ENCODE results near the gene SND1. TPM values are rescaled to one million over a fixed set of nuclear protein-coding genes. Genes with fewer than 3 reads are reported as not detected.

Gene SND1
- total RNA-seq, 4 donors from 2014 or later = 84.2 to 98.8 (median 93.4) TPM

DNA sequence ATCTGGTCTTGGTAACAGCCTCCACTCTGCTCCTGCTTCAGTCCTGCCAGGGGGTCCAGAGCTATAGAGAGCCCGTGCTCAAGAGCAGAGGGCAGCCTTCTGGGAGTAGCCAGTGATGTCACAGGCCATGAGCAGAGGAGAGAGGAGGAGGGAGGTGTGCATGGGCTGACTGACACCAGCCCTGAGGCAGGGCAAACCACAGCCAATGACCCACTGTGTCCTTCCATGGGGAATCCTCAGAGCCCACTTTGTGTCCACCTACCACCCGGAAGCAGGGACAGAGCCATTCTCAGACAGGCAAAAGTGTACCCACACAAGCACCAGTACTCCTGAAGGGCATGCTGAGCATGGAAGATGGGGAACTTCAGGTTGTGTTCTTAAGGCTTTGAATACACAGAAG, 34.0 kb upstream of the SND1 start, which contains the start of gene PAX4:
PAX4 (minus strand) TSS at position 101 of the 400 bp plus-strand sequence. CDS start 2,214 bp downstream, outside the sequence.
- TF ChIP-seq POLR2A (IDR thresholded peaks at IDR 0.05) = no peak
- no peak for TF ChIP-seq CTCF (IDR thresholded peaks at IDR 0.05)
- 17 to 86% methylated on average over 1 of the region's 2 CpGs for WGBS, 2 donors
- Histone ChIP-seq H3K4me1 (no peaks in the 10 kb centered on the region), H3K36me3 (no peaks in the 10 kb centered on the region), H3K9me3 (no peaks in the 10 kb centered on the region), H3K4me3 (no peak within 1 kb of the TSS), H3K27me3 (peaks cover 0 to 93% (median 0%) of the 10 kb centered on the region in 4 donors), H3K27ac (no peak within 1 kb of the TSS)
- no peak for DNase-seq
- intact Hi-C loops (cut with DNase I) = no loop called here

- intact Hi-C loops (cut with DNase I) = no loop called here
- TF ChIP-seq POLR2A (IDR thresholded peaks at IDR 0.05) (no peak), CTCF (IDR thresholded peaks at IDR 0.05) (no peak)
- no peak overlapping the region for H3K4me3 ChIP-seq
- DNase-seq = no peak
- peaks cover 0 to 86% (median 0%) of the 10 kb centered on the region in 4 donors for H3K27me3 ChIP-seq
- H3K36me3 ChIP-seq = no peaks in the 10 kb centered on the region
- WGBS, 2 donors = 63 to 80% methylated on average over 1 of the region's 1 CpG
- H3K9me3 ChIP-seq = no peaks in the 10 kb centered on the region
- H3K27ac ChIP-seq = no peak overlapping the region
- H3K4me1 ChIP-seq = no peaks in the 10 kb centered on the region
These were observed 33.2 kb upstream of the SND1 start for GRCh38 chr7:127618775-127619174.

DNA sequence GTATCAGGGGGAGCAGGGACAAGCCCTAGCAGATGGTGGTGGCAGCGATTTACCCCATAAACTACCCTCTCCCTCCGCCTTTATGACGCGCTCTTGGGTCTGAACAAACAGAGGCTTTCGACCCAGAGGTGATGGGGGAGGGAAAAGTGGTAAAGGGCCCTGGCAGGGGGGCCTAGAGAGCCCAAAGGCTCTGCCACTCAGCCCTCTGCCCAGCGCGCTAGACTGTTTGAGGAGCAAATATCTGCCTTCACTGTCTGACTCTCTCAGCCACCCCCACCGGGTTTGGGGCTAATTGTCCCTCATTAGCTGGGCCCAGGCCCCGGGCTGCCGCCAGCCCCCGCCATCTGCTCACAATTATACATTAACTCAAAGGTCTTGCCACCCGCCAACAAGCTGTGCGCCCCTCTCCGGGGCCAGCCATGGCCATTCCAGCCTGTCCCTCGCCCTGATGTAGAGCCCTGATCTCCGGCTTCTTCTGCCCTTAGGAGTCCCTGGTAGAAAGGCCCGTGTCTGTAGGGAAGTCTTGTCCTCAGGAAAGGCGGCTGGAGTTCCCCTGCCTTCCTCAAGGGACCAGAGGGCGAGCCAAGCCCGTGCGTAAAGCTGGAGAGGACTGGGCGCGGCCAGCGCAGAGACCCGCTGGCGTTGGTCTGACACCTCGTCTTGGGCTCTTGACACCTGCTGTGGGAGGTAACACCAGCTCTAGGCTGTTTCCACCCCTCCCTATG, 32.2 kb upstream of the SND1 start:
- Histone ChIP-seq H3K9me3 (no peaks in the 10 kb centered on the region), H3K27ac (no peak overlapping the region), H3K4me1 (no peaks in the 10 kb centered on the region), H3K36me3 (no peaks in the 10 kb centered on the region), H3K27me3 (peaks cover 0 to 75% (median 0%) of the 10 kb centered on the region in 4 donors), H3K4me3 (no peak overlapping the region)
- DNase-seq = no peak
- intact Hi-C loops (cut with DNase I) = no loop called here
- 7 to 17% methylated on average over 15 to 19 of the region's 27 CpGs for WGBS, 2 donors
- TF ChIP-seq CTCF (IDR thresholded peaks at IDR 0.05) (no peak), POLR2A (IDR thresholded peaks at IDR 0.05) (no peak)

GRCh38 chr7:127620406-127621233, 31.4 kb upstream of the SND1 start:
- Histone ChIP-seq H3K27me3 (peaks cover 0 to 68% (median 0%) of the 10 kb centered on the region in 4 donors), H3K9me3 (no peaks in the 10 kb centered on the region), H3K27ac (no peak overlapping the region), H3K36me3 (no peaks in the 10 kb centered on the region), H3K4me1 (no peaks in the 10 kb centered on the region), H3K4me3 (no peak overlapping the region)
- intact Hi-C loops (cut with DNase I) = no loop called here
- TF ChIP-seq POLR2A (IDR thresholded peaks at IDR 0.05) = no peak
- TF ChIP-seq CTCF (IDR thresholded peaks at IDR 0.05) = no peak
- 3 to 4% methylated on average over 17 to 23 of the region's 24 CpGs for WGBS, 2 donors
- no peak for DNase-seq

GRCh38 chr7:127625331-127625730, 26.7 kb upstream of the SND1 start:
- no peaks in the 10 kb centered on the region for H3K36me3 ChIP-seq
- DNase-seq = no peak
- H3K27ac ChIP-seq = no peak overlapping the region
- no peak overlapping the region for H3K4me3 ChIP-seq
- TF ChIP-seq POLR2A (IDR thresholded peaks at IDR 0.05) (no peak), CTCF (IDR thresholded peaks at IDR 0.05) (no peak)
- H3K27me3 ChIP-seq = peaks cover 0 to 20% (median 0%) of the 10 kb centered on the region in 4 donors
- no peaks in the 10 kb centered on the region for H3K4me1 ChIP-seq
- intact Hi-C loops (cut with DNase I) = no loop called here
- H3K9me3 ChIP-seq = no peaks in the 10 kb centered on the region

All from esophagus squamous epithelium (tissue), 5 donors.